Measurements from ENCODE around the gene CCDC187.

Gene CCDC187

GRCh38 chr9:136309101-136309801 is 5.4 kb upstream of the CCDC187 start:
- Mint-ChIP-seq H3K27me3 (no peaks in the 10 kb centered on the region), H3K9me3 (no peaks in the 10 kb centered on the region), H3K4me3 (no peak overlapping the region), H3K4me1 (ENCODE audit: low read depth in 2 of 2) (peaks cover 3 to 4% of the 10 kb centered on the region in 2 donors), H3K27ac (no peak overlapping the region), H3K36me3 (ENCODE audit: insufficient read depth) (no peaks in the 10 kb centered on the region)
- DNase-seq (no peak), ATAC-seq (replicated peaks) (peak; percentile 39)

GRCh38 chr9:136308702-136309053 is 4.8 kb upstream of the CCDC187 start:
- Mint-ChIP-seq H3K27ac (no peak overlapping the region), H3K9me3 (no peaks in the 10 kb centered on the region), H3K4me1 (ENCODE audit: low read depth in 2 of 2) (peaks cover 3 to 4% of the 10 kb centered on the region in 2 donors), H3K27me3 (no peaks in the 10 kb centered on the region), H3K36me3 (ENCODE audit: insufficient read depth) (no peaks in the 10 kb centered on the region), H3K4me3 (no peak overlapping the region)
- DNase-seq = no peak
- ATAC-seq (replicated peaks) = no peak

DNA sequence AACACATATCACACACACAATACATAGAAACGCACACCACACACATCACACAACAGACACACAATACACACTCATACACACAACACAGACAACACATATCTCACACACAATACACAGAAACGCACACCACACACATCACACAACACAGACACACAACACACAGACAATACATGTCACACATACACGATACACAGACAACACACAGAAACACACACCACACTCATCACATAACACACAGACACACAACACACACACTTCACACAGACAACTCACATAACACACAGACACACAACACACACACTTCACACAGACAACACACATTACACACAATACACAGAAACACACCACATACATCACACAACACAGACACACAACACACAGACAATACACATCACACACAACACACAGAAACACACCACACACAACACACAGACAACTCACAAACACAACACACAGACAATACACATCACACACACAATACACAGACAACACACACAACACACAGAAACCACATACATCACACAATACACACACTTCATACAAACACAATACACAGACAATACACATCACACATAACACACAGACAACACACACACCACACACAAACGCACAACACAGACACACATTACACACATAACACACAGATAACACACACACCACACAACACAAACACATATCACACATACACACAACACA is 4.3 kb upstream of the CCDC187 start:
- Mint-ChIP-seq H3K4me1 (ENCODE audit: low read depth in 2 of 2) (peaks cover 3 to 4% of the 10 kb centered on the region in 2 donors), H3K27me3 (no peaks in the 10 kb centered on the region), H3K4me3 (no peak overlapping the region), H3K36me3 (ENCODE audit: insufficient read depth) (no peaks in the 10 kb centered on the region), H3K9me3 (no peaks in the 10 kb centered on the region), H3K27ac (no peak overlapping the region)
- DNase-seq (no peak), ATAC-seq (replicated peaks) (no peak)

DNA sequence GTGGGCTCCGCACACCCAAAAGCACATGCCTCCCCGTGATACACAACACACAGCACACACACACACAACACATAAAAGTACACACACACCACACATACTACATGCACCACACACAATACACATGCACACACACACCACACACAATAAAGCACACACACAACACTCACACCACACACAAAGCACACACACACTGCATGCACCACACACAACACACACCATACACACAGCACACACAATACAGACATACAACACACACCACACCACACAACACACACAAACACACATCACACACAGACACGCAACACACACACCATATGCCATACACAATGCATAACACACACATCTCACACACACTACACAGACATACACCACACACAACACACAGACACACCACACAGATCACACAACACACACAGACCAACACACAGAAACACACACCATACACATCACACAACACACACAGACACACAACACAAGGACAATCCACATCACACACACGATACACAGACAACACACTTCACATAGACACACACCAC is 3.4 kb upstream of the CCDC187 start:
- ATAC-seq (replicated peaks) = no peak
- no peaks in the 10 kb centered on the region for H3K27me3 Mint-ChIP-seq
- peaks cover 3 to 4% of the 10 kb centered on the region in 2 donors for H3K4me1 Mint-ChIP-seq (ENCODE audit: low read depth in 2 of 2)
- no peaks in the 10 kb centered on the region for H3K9me3 Mint-ChIP-seq
- H3K4me3 Mint-ChIP-seq = no peak overlapping the region
- no peak overlapping the region for H3K27ac Mint-ChIP-seq
- no peaks in the 10 kb centered on the region for H3K36me3 Mint-ChIP-seq (ENCODE audit: insufficient read depth)
- DNase-seq = no peak

- no peaks in the 10 kb centered on the region for H3K27me3 Mint-ChIP-seq
- DNase-seq (no peak), ATAC-seq (replicated peaks) (peak; percentile 31)
- no peaks in the 10 kb centered on the region for H3K36me3 Mint-ChIP-seq (ENCODE audit: insufficient read depth)
- peaks cover 3 to 4% of the 10 kb centered on the region in 2 donors for H3K4me1 Mint-ChIP-seq (ENCODE audit: low read depth in 2 of 2)
- no peak overlapping the region for H3K4me3 Mint-ChIP-seq
- H3K27ac Mint-ChIP-seq = no peak overlapping the region
- H3K9me3 Mint-ChIP-seq = no peaks in the 10 kb centered on the region
These were observed 2.6 kb upstream of the CCDC187 start for GRCh38 chr9:136306211-136307208.

DNA sequence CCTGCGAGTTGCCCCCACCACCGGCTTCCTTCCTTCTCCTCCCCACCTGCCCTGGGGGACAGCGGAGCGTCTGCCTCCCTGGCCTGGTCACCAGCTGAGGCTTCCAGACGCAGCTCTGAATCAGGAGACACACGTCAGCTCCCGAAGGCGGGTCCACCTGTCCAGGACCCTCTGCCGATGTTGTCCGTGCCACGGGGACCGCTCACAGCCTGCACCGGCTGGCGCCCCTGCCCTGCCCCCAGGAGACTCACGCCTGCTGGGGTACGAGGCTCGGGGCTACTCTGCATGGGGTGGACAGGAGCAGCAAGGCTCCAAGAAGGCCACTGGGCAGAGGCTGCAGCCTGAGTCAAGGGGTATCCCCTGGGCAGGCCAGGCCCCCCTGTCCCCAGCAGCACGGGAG is 1.9 kb upstream of the CCDC187 start:
- H3K4me3 Mint-ChIP-seq = no peak overlapping the region
- peaks cover 0 to 4% of the 10 kb centered on the region in 2 donors for H3K27me3 Mint-ChIP-seq
- H3K9me3 Mint-ChIP-seq = no peaks in the 10 kb centered on the region
- peaks cover 3 to 4% of the 10 kb centered on the region in 2 donors for H3K4me1 Mint-ChIP-seq (ENCODE audit: low read depth in 2 of 2)
- ATAC-seq (replicated peaks) = no peak
- no peaks in the 10 kb centered on the region for H3K36me3 Mint-ChIP-seq (ENCODE audit: insufficient read depth)
- DNase-seq = no peak
- no peak overlapping the region for H3K27ac Mint-ChIP-seq

GRCh38 chr9:136304981-136305380 is 1.1 kb upstream of the CCDC187 start:
- DNase-seq (no peak), ATAC-seq (replicated peaks) (no peak)
- Mint-ChIP-seq H3K4me3 (no peak overlapping the region), H3K9me3 (no peaks in the 10 kb centered on the region), H3K27me3 (peaks cover 0 to 4% of the 10 kb centered on the region in 2 donors), H3K4me1 (ENCODE audit: low read depth in 2 of 2) (peaks cover 3 to 4% of the 10 kb centered on the region in 2 donors), H3K27ac (no peak overlapping the region), H3K36me3 (ENCODE audit: insufficient read depth) (no peaks in the 10 kb centered on the region)

DNA sequence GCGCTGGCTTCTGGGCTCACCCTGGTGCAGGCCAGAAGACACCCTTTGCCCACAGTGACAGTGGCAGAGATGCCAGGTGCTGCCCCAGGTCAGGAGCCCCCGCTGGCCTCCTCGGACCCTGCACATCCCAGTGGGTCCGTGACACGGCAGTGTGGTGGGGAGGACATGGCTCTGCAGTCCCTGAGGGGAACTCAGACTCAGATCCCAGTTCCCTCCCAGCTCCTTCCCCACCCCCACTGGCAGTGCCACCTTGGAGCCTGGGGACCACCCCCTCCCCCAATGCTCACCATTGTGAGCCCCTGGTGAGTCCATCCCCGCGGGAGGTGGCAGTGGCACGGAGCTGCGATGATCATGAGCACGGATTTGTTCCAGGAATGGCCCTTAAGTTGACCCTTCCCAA is 562 bp upstream of the CCDC187 start:
- no peak for ATAC-seq (replicated peaks)
- Mint-ChIP-seq H3K4me1 (ENCODE audit: low read depth in 2 of 2) (peaks cover 3 to 4% of the 10 kb centered on the region in 2 donors), H3K9me3 (no peaks in the 10 kb centered on the region), H3K27me3 (peaks cover 0 to 4% of the 10 kb centered on the region in 2 donors), H3K36me3 (ENCODE audit: insufficient read depth) (peaks cover 3% of the 10 kb centered on the region), H3K4me3 (no peak overlapping the region), H3K27ac (no peak overlapping the region)
- DNase-seq = no peak

GRCh38 chr9:136303066-136303824 is 649 bp downstream of the CCDC187 start:
- no peak overlapping the region for H3K27ac Mint-ChIP-seq
- DNase-seq (no peak), ATAC-seq (replicated peaks) (no peak)
- no peak overlapping the region for H3K4me3 Mint-ChIP-seq
- no peaks in the 10 kb centered on the region for H3K9me3 Mint-ChIP-seq
- H3K36me3 Mint-ChIP-seq (ENCODE audit: insufficient read depth) = peaks cover 3% of the 10 kb centered on the region
- H3K4me1 Mint-ChIP-seq (ENCODE audit: low read depth in 2 of 2) = peaks cover 3 to 4% of the 10 kb centered on the region in 2 donors
- peaks cover 8 to 11% of the 10 kb centered on the region in 2 donors for H3K27me3 Mint-ChIP-seq

DNA sequence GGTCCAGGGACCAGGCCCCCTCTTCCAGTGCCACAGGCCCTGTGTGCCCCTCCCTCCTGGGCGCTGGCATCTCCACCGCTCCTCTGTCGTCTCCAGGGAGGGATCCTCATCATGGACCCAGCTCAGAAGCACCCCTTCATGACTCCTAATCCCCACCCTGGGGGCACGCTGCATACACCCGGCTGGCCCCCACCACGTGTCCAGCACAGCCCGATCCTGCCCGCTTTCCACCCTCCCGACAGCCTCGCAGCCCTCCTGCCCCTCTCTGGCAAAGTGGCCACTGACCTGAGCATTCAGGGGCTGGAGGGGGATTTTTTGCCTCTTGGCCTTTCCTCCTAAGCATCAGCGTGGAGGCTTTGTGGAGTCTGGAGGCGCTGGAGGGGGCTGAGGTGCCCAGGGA is 1.4 kb downstream of the CCDC187 start:
- no peak for DNase-seq
- Mint-ChIP-seq H3K36me3 (ENCODE audit: insufficient read depth) (peaks cover 3% of the 10 kb centered on the region), H3K27me3 (peaks cover 12 to 15% of the 10 kb centered on the region in 2 donors), H3K9me3 (no peaks in the 10 kb centered on the region), H3K4me3 (no peak overlapping the region), H3K27ac (no peak overlapping the region), H3K4me1 (ENCODE audit: low read depth in 2 of 2) (peaks cover 3 to 4% of the 10 kb centered on the region in 2 donors)
- ATAC-seq (replicated peaks) = no peak

DNA sequence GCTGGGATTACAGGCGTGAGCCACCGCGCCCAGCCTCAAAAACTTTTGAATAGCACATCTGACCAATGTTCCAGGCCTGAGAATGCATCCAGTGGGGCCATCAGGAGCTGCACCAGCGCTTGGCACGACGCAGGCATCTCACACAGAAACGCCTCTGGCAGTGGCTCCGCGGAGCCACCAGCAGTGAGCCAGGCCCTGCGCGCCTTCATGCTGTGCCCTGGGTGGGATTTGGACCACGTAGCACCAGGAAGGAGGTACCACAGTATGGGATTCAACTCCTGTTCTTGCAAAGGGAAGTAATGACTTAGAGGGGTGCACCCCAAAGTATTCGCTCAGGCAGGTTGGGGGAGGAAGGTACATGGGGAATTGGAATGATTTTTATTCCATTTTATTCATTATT is 3.0 kb downstream of the CCDC187 start:
- no peak for ATAC-seq (replicated peaks)
- no peaks in the 10 kb centered on the region for H3K4me1 Mint-ChIP-seq (ENCODE audit: low read depth in 2 of 2)

GRCh38 chr9:136300016-136300545 is 3.8 kb downstream of the CCDC187 start:
- Mint-ChIP-seq H3K36me3 (ENCODE audit: insufficient read depth) (peaks cover 3% of the 10 kb centered on the region), H3K27ac (no peak overlapping the region), H3K27me3 (peaks cover 12 to 15% of the 10 kb centered on the region in 2 donors), H3K4me1 (ENCODE audit: low read depth in 2 of 2) (no peaks in the 10 kb centered on the region), H3K4me3 (no peak overlapping the region), H3K9me3 (no peaks in the 10 kb centered on the region)
- no peak for ATAC-seq (replicated peaks)
- no peak for DNase-seq

More for the DNA sequence above, 3.0 kb downstream of the CCDC187 start:
- H3K27me3 Mint-ChIP-seq = peaks cover 12 to 15% of the 10 kb centered on the region in 2 donors
- no peak overlapping the region for H3K27ac Mint-ChIP-seq
- no peaks in the 10 kb centered on the region for H3K9me3 Mint-ChIP-seq
- H3K4me3 Mint-ChIP-seq = no peak overlapping the region
- H3K36me3 Mint-ChIP-seq (ENCODE audit: insufficient read depth) = peaks cover 3% of the 10 kb centered on the region
- no peak for DNase-seq

All from effector memory CD8-positive, alpha-beta T cell (primary cell).